ENCODE data around the gene ATN1. TPM values are rescaled to one million over a fixed set of nuclear protein-coding genes. Genes with fewer than 3 reads are reported as not detected.

ATN1 gene
- total and polyA plus RNA-seq, 9 of the 15 experiments (the other 6 are each of a cell fraction or from before 2014, with no cell fraction given), result 0.15 to 49.8 (median 2.7) TPM

DNA sequence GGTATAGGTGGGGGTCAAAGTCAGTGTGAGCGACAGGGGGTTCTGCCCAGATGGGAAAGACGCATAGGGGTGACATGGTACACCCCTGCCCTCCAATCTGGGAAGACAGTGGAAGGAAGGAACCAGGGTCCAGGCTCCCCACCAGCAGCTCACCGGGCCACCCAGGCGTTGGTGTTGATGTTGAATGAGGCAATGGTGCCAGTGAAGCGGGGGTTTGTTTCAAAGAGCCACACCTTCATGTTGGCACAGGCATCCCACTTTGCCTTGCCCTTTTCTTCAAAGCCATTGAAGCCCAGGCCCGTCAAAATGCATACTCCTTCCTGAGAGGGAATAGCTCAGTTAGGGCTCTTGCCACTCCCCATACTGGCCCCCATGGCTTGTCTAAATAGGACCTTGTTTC is 50.4 kb downstream of the ATN1 start:
- no peak overlapping the region for H2AFZ ChIP-seq (ENCODE audit: low read depth, low read length)
- peaks cover 12% of the 10 kb centered on the region for H3K79me2 ChIP-seq (ENCODE audit: control insufficient read depth, insufficient read depth, low read length)
- FAIRE-seq (no peak), DNase-seq (ENCODE audit: extremely low read depth in 1 of 4, low spot score in 3 of 4) (no peak), ATAC-seq (no peak)
- ChIA-PET POLR2A (interaction anchor here (0.6 to 1.4 kb wide), 7 partner anchors 8 to 327 kb away, joined by 3 to 5 read pairs (median 3); no protein-coding TSS in a partner anchor), CTCF (ENCODE audit: low intra/inter-chr PET ratio) (no interaction called here)
- H4K20me1 ChIP-seq (replicated peaks; ENCODE audit: control insufficient read depth, insufficient read depth, low read length), result no peaks in the 10 kb centered on the region
- WGBS (ENCODE audit: insufficient coverage, low coverage, missing lambda C conversion rate), result 94% methylated on average over 5 of the region's 6 CpGs
- TF ChIP-seq NCOA6 (IDR thresholded peaks at IDR 0.05) (no peak), RBFOX2 (IDR thresholded peaks at IDR 0.05; ENCODE audit: low read depth, low read length) (0 out of 2 replicates have a peak, but pooled peaks have one; percentile 18), CEBPB (tag; IDR thresholded peaks at IDR 0.05) (no peak), POLR2A (conservative IDR thresholded peaks at IDR 0.05) (0 out of 2 replicates have a peak, but pooled peaks have one; percentile 18), POLR2AphosphoS2 (IDR thresholded peaks at IDR 0.05; ENCODE audit: low read length) (peak; percentile 18; the same call in 1 of the 2 replicates), RFX1 (IDR thresholded peaks at IDR 0.05) (no peak), POLR2AphosphoS5 (IDR thresholded peaks at IDR 0.05; ENCODE audit: control insufficient read depth, insufficient read depth, low read depth, low read length) (0 out of 2 replicates have a peak, but pooled peaks have one; percentile 13), ESRRB (CRISPR knock-in tag; IDR thresholded peaks at IDR 0.05; ENCODE audit: borderline replicate concordance) (no peak), KLF1 (tag; IDR thresholded peaks at IDR 0.05) (no peak), THRAP3 (IDR thresholded peaks at IDR 0.05; ENCODE audit: borderline replicate concordance) (no peak), POLR2G (IDR thresholded peaks at IDR 0.05; ENCODE audit: low read depth, low read length) (0 out of 2 replicates have a peak, but pooled peaks have one; percentile 25)
- TF ChIP-seq, protein P1, sequence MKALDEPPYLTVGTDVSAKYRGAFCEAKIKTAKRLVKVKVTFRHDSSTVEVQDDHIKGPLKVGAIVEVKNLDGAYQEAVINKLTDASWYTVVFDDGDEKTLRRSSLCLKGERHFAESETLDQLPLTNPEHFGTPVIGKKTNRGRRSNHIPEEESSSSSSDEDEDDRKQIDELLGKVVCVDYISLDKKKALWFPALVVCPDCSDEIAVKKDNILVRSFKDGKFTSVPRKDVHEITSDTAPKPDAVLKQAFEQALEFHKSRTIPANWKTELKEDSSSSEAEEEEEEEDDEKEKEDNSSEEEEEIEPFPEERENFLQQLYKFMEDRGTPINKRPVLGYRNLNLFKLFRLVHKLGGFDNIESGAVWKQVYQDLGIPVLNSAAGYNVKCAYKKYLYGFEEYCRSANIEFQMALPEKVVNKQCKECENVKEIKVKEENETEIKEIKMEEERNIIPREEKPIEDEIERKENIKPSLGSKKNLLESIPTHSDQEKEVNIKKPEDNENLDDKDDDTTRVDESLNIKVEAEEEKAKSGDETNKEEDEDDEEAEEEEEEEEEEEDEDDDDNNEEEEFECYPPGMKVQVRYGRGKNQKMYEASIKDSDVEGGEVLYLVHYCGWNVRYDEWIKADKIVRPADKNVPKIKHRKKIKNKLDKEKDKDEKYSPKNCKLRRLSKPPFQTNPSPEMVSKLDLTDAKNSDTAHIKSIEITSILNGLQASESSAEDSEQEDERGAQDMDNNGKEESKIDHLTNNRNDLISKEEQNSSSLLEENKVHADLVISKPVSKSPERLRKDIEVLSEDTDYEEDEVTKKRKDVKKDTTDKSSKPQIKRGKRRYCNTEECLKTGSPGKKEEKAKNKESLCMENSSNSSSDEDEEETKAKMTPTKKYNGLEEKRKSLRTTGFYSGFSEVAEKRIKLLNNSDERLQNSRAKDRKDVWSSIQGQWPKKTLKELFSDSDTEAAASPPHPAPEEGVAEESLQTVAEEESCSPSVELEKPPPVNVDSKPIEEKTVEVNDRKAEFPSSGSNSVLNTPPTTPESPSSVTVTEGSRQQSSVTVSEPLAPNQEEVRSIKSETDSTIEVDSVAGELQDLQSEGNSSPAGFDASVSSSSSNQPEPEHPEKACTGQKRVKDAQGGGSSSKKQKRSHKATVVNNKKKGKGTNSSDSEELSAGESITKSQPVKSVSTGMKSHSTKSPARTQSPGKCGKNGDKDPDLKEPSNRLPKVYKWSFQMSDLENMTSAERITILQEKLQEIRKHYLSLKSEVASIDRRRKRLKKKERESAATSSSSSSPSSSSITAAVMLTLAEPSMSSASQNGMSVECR (CRISPR knock-in tag; IDR thresholded peaks at IDR 0.05), result no peak
- H3K36me3 ChIP-seq (ENCODE audit: control insufficient read depth, insufficient read depth, low read length), result peaks cover 94% of the 10 kb centered on the region
- H3K9ac ChIP-seq (ENCODE audit: insufficient read depth in 1 of 2, low read depth in 2 of 2, low read length in 2 of 2), result no peak overlapping the region
- no peaks in the 10 kb centered on the region for H3K27me3 ChIP-seq (ENCODE audit: control insufficient read depth in 2 of 2, insufficient read depth in 2 of 2, low read length in 2 of 2)
- H3K27ac ChIP-seq (ENCODE audit: extremely low read depth, low read depth, low read length), result peak overlapping the region; percentile 57; the same call in 1 of the 3 replicates
- peaks cover 0 to 4% of the 10 kb centered on the region in 2 experiments; a peak in 1 of 5 replicates for H3K4me1 ChIP-seq (replicated peaks in 1 of 2; ENCODE audit: control insufficient read depth in 2 of 2, insufficient read depth in 2 of 2, low read length in 2 of 2)
- H3K4me2 ChIP-seq (ENCODE audit: insufficient read depth, low read length), result no peak overlapping the region
- H3K4me3 ChIP-seq, result no peak overlapping the region
- in situ Hi-C loops (cut with MboI), result no loop called here
- intact Hi-C loops (cut with micrococcal nuclease), result no loop called here
- H3K9me1 ChIP-seq (ENCODE audit: control insufficient read depth, insufficient read depth, low read length), result no peaks in the 10 kb centered on the region
- no TSS peak for BruUV-seq (replicated peaks)
- H3K9me3 ChIP-seq (replicated peaks; ENCODE audit: control insufficient read depth, insufficient read depth, low read depth, low read length), result no peaks in the 10 kb centered on the region

All from K562 (cell line).